NCI-H2107 treated with DMSO at 0.1 percent for 48 hours (cell line): Measurements from ENCODE around the gene PROSER3.

ENCODE experiments used
- DNase-seq: peaks from one replicate; lab custom pipeline; 2025; ENCODE audit not compliant: unreplicated experiment; lab: John Stamatoyannopoulos, UW

The PROSER3 gene

GRCh38 chr19:35816846-35817245 is 58.9 kb downstream of the PROSER3 start:
- no peak for DNase-seq

- no peak for DNase-seq
Observed at GRCh38 chr19:35818445-35818844, 60.5 kb downstream of the PROSER3 start.
